Measurements from ENCODE around the gene CEP250.
"Not testable (repeated sequence)": the region's sequence is repeated elsewhere in the genome, so short reads cannot be mapped to it uniquely, and the experiment has no call there.

Gene CEP250

GRCh38 chr20:35457539-35457938, 2.1 kb downstream of the CEP250 start:
- not testable (repeated sequence) for DNase-seq (ENCODE audit: low read depth)

GRCh38 chr20:35458388-35458787, 3.0 kb downstream of the CEP250 start:
- DNase-seq (ENCODE audit: low read depth): no peak

- no peak for DNase-seq (ENCODE audit: low read depth)
Observed at GRCh38 chr20:35461620-35462019, 6.2 kb downstream of the CEP250 start.

- DNase-seq (ENCODE audit: low read depth): no peak
Observed at GRCh38 chr20:35462351-35462750, 7.0 kb downstream of the CEP250 start.

GRCh38 chr20:35463455-35464300, 8.3 kb downstream of the CEP250 start:
- DNase-seq (ENCODE audit: low read depth): peak; percentile 45

GRCh38 chr20:35465976-35466375, 10.6 kb downstream of the CEP250 start:
- no peak for DNase-seq (ENCODE audit: low read depth)

GRCh38 chr20:35466856-35467255, 11.5 kb downstream of the CEP250 start:
- DNase-seq (ENCODE audit: low read depth): no peak

- DNase-seq (ENCODE audit: low read depth): no peak
Observed at GRCh38 chr20:35467339-35468224, 12.2 kb downstream of the CEP250 start.

- DNase-seq (ENCODE audit: low read depth): no peak
Observed at GRCh38 chr20:35468671-35469334, 13.4 kb downstream of the CEP250 start.

- no peak for DNase-seq (ENCODE audit: low read depth)
Observed at GRCh38 chr20:35472209-35472608, 16.8 kb downstream of the CEP250 start.

GRCh38 chr20:35473684-35474083, 18.3 kb downstream of the CEP250 start:
- DNase-seq (ENCODE audit: low read depth): no peak

GRCh38 chr20:35474303-35474871, 19.0 kb downstream of the CEP250 start:
- DNase-seq (ENCODE audit: low read depth): no peak

GRCh38 chr20:35476288-35476687, 20.9 kb downstream of the CEP250 start:
- no peak for DNase-seq (ENCODE audit: low read depth)

- DNase-seq (ENCODE audit: low read depth): no peak
Observed at GRCh38 chr20:35478804-35479472, 23.5 kb downstream of the CEP250 start.

GRCh38 chr20:35479798-35480197, 24.4 kb downstream of the CEP250 start:
- DNase-seq (ENCODE audit: low read depth): no peak

GRCh38 chr20:35487479-35487878, 32.1 kb downstream of the CEP250 start:
- no peak for DNase-seq (ENCODE audit: low read depth)

- no peak for DNase-seq (ENCODE audit: low read depth)
Observed at GRCh38 chr20:35489717-35490116, 34.3 kb downstream of the CEP250 start.

- peak; percentile 49 for DNase-seq (ENCODE audit: low read depth)
Observed at GRCh38 chr20:35490736-35491181, 35.4 kb downstream of the CEP250 start.

- DNase-seq (ENCODE audit: low read depth): no peak
Observed at GRCh38 chr20:35491823-35492222, 36.4 kb downstream of the CEP250 start.

GRCh38 chr20:35492352-35492751, 37.0 kb downstream of the CEP250 start:
- DNase-seq (ENCODE audit: low read depth): no peak

- no peak for DNase-seq (ENCODE audit: low read depth)
Observed at GRCh38 chr20:35496481-35496880, 41.1 kb downstream of the CEP250 start.
